H9 (cell line): ENCODE data around the gene C9orf152. TPM values are rescaled to one million over a fixed set of nuclear protein-coding genes. Genes with fewer than 3 reads are reported as not detected.

Experiments
- DNase-seq: peaks from one replicate; pipeline ENCODE4 v3.0.0-alpha.2; 2017
- H2AFZ ChIP-seq: one replicate; pipeline ENCODE4 v1.6.1; 2013; ENCODE audit warnings: mild to moderate bottlenecking, low read length, control low read depth, moderate library complexity
- H2AK5ac ChIP-seq: 2 replicates; pipeline ENCODE4 v1.6.1; 2013; ENCODE audit warnings: low read length, control low read depth, mixed read lengths; ENCODE audit not compliant: insufficient read length
- H2BK120ac ChIP-seq: one replicate; pipeline ENCODE4 v1.6.1; 2013; ENCODE audit warnings: low read depth, mild to moderate bottlenecking, low read length, control low read depth, inconsistent platforms; ENCODE audit not compliant: poor library complexity, severe bottlenecking
- H2BK12ac ChIP-seq: 2 replicates; pipeline ENCODE4 v1.6.1; 2013; ENCODE audit warnings: low read length, control low read depth, mixed read lengths, low read depth; ENCODE audit not compliant: insufficient read length
- H2BK15ac ChIP-seq: 2 replicates; pipeline ENCODE4 v1.6.1; 2013; ENCODE audit warnings: low read depth, low read length, control low read depth
- H2BK20ac ChIP-seq: one replicate; pipeline ENCODE4 v1.6.1; 2013; ENCODE audit warnings: low read depth, mild to moderate bottlenecking, low read length, control low read depth, inconsistent platforms; ENCODE audit not compliant: poor library complexity, severe bottlenecking
- H2BK5ac ChIP-seq: 2 replicates; pipeline ENCODE4 v1.6.1; 2013; ENCODE audit warnings: low read length, control low read depth, mixed read lengths; ENCODE audit not compliant: insufficient read length
- H3K14ac ChIP-seq: 2 replicates; pipeline ENCODE4 v1.6.1; 2013; ENCODE audit warnings: low read length, control low read depth; ENCODE audit not compliant: insufficient read depth
- H3K18ac ChIP-seq: 2 replicates; pipeline ENCODE4 v1.6.1; 2013; ENCODE audit warnings: low read depth, mild to moderate bottlenecking, mixed read lengths, low read length, control low read depth; ENCODE audit not compliant: insufficient read length
- H3K23ac ChIP-seq: 2 replicates; pipeline ENCODE4 v1.6.1; 2013; ENCODE audit warnings: low read length, control low read depth, mixed read lengths, low read depth; ENCODE audit not compliant: insufficient read length
- H3K23me2 ChIP-seq: 2 replicates; pipeline ENCODE4 v1.6.1; 2013; ENCODE audit warnings: low read depth, mild to moderate bottlenecking, mixed read lengths, low read length, control low read depth; ENCODE audit not compliant: insufficient read length, poor library complexity, severe bottlenecking
- H3K27ac ChIP-seq: 2 replicates; pipeline ENCODE4 v1.5.1; 2013; ENCODE audit warnings: low read length, control low read depth, mixed read lengths, low read depth; ENCODE audit not compliant: insufficient read length
- H3K27me3 ChIP-seq: 2 replicates; pipeline ENCODE4 v1.6.1; 2013; ENCODE audit warnings: low read length, control low read depth, inconsistent platforms; ENCODE audit not compliant: insufficient read depth
- H3K4ac ChIP-seq: 2 replicates; pipeline ENCODE4 v1.6.1; 2013; ENCODE audit warnings: low read depth, mild to moderate bottlenecking, control low read depth, inconsistent platforms, low read length, moderate library complexity
- H3K4me1 ChIP-seq: 2 replicates; pipeline ENCODE4 v1.6.1; 2013; ENCODE audit warnings: low read length, control low read depth, inconsistent platforms; ENCODE audit not compliant: insufficient read depth
- H3K4me2 ChIP-seq: 2 replicates; pipeline ENCODE4 v1.6.1; 2013; ENCODE audit warnings: low read length, control low read depth, mixed read lengths; ENCODE audit not compliant: insufficient read length, insufficient read depth
- H3K56ac ChIP-seq: 2 replicates; pipeline ENCODE4 v1.6.1; 2013; ENCODE audit warnings: low read depth, mild to moderate bottlenecking, mixed read lengths, low read length, control low read depth; ENCODE audit not compliant: insufficient read length
- H3K79me1 ChIP-seq: 2 replicates; pipeline ENCODE4 v1.6.1; 2013; ENCODE audit warnings: low read depth, mild to moderate bottlenecking, moderate library complexity, low read length, control low read depth, inconsistent platforms; ENCODE audit not compliant: insufficient read depth, poor library complexity, severe bottlenecking
- H3K79me2 ChIP-seq: 2 replicates; pipeline ENCODE4 v1.6.1; 2013; ENCODE audit warnings: low read length, control low read depth, inconsistent platforms; ENCODE audit not compliant: insufficient read depth
- H3K9ac ChIP-seq: 2 replicates; pipeline ENCODE4 v1.6.1; 2013; ENCODE audit warnings: low read length, control low read depth, mixed read lengths; ENCODE audit not compliant: insufficient read length; ENCODE audit errors: extremely low read depth
- H3K9me3 ChIP-seq: one replicate; pipeline ENCODE4 v1.6.1; 2013; ENCODE audit warnings: low read depth, low read length, inconsistent platforms; ENCODE audit not compliant: control insufficient read depth
- H3T11ph ChIP-seq: one replicate; pipeline ENCODE4 v1.6.1; 2013; ENCODE audit warnings: mild to moderate bottlenecking, low read length, control low read depth, inconsistent platforms
- H4K20me1 ChIP-seq: one replicate; pipeline ENCODE4 v1.6.1; 2013; ENCODE audit not compliant: control insufficient read depth, insufficient read length, insufficient read depth
- H4K5ac ChIP-seq: 2 replicates; pipeline ENCODE4 v1.6.1; 2013; ENCODE audit warnings: low read depth, mild to moderate bottlenecking, mixed read lengths, low read length, control low read depth; ENCODE audit not compliant: insufficient read length
- H4K8ac ChIP-seq: replicated peaks from 2 replicates; pipeline ENCODE4 v1.6.1; 2013; ENCODE audit warnings: low read length, control low read depth, mixed read lengths, low read depth; ENCODE audit not compliant: insufficient read length
- H4K91ac ChIP-seq: 2 replicates; pipeline ENCODE4 v1.6.1; 2013; ENCODE audit warnings: low read depth, mild to moderate bottlenecking, moderate library complexity, mixed read lengths, low read length, control low read depth; ENCODE audit not compliant: insufficient read length
- H3K27ac Mint-ChIP-seq, 3 experiments: 2 replicates in 2 of 3; 3 replicates in 1 of 3; pipeline ENCODE4 v1.8.0; 2020 to 2021; ENCODE audit warnings: mixed read lengths in 3 of 3, mild to moderate bottlenecking in 1 of 3, moderate library complexity in 1 of 3
- H3K27me3 Mint-ChIP-seq: 2 replicates; pipeline ENCODE4 v1.8.0; 2021; ENCODE audit warnings: low read depth, mild to moderate bottlenecking, moderate library complexity, mixed read lengths
- H3K36me3 Mint-ChIP-seq, 3 experiments: 2 replicates in 2 of 3; 3 replicates in 1 of 3; pipeline ENCODE4 v1.8.0; 2020 to 2021; ENCODE audit warnings: low read depth in 3 of 3, mixed read lengths in 3 of 3; ENCODE audit not compliant: insufficient read depth in 1 of 3
- H3K4me1 Mint-ChIP-seq, 2 experiments: 2 replicates each; pipeline ENCODE4 v1.8.0; 2020; ENCODE audit warnings: mixed read lengths in 2 of 2
- H3K4me3 Mint-ChIP-seq, 2 experiments: 2 replicates in 1 of 2; 3 replicates in 1 of 2; pipeline ENCODE4 v1.8.0; 2020 to 2021; ENCODE audit warnings: mild to moderate bottlenecking in 2 of 2, mixed read lengths in 2 of 2, moderate library complexity in 1 of 2
- H3K9me3 Mint-ChIP-seq, 2 experiments: 2 replicates in 1 of 2; 3 replicates in 1 of 2; pipeline ENCODE4 v1.8.0; 2020; ENCODE audit warnings: mild to moderate bottlenecking in 2 of 2, mixed read lengths in 2 of 2, moderate library complexity in 1 of 2
- WGBS: extraction: QIAGEN DNeasy Blood & Tissue Kit; methylation state at CpG from one replicate; pipeline ENCODE4 v1.1.7; 2013; ENCODE audit warnings: missing lambda C conversion rate, low lambda C conversion rate, mixed read lengths; ENCODE audit not compliant: insufficient read length; ENCODE audit errors: extremely low coverage; 5-methylcytosine and 5-hydroxymethylcytosine counted together
- total RNA-seq: library from RNA; stranded (reverse); gene quantifications from 2 replicates; pipeline ENCODE4 v1.2.1, GENCODE V29; 2021
- TF ChIP-seq, protein P1 (sequence below): fragments of 200-600 bp; sonication (generic); conservative IDR thresholded peaks from 3 replicates; pipeline ENCODE4 v1.8.0; 2021; ENCODE audit warnings: antibody characterized with exemption, mild to moderate bottlenecking

The C9orf152 gene
- total RNA-seq, 1 experiment from 2014 or later, result not detected

DNA sequence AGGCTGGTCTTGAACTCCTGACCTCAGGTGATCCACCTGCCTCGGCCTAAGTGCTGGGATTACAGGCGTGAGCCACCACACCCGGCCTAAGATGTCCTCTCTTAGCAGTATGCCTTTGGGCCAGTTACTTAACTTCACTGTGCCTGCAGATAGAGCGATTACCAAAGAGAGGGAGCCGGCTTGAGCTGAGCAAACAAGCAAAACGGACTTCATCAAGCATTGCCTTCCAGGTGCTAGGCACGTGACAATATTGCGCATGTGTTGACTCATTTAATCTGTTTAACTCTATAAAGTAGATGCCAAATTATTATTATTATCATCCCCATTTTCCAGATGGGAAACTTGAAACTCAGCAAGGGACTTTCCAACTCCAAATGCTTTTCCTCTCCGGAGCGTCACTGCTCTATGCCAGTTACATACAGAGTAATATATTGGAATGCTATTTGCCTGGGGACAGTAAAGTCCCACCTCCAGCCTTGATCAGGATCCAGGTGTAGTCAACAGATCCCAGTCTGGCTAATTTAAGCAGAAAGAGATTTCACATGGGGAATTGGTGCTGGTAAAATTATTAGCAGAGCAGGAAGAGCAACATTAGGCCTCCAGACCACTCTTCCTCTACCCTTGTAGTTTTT, 5.6 kb upstream of the C9orf152 start:
- Histone ChIP-seq H4K8ac (no peak overlapping the region), H3K4me1 (no peaks in the 10 kb centered on the region), H4K91ac (no peak overlapping the region), H2BK5ac (no peak overlapping the region), H3K9ac (no peak overlapping the region), H3K56ac (no peak overlapping the region), H3K18ac (no peak overlapping the region), H3K23me2 (no peaks in the 10 kb centered on the region), H3K9me3 (no peaks in the 10 kb centered on the region), H2AK5ac (no peak overlapping the region), H3K27me3 (no peaks in the 10 kb centered on the region), H3K14ac (no peak overlapping the region), H4K5ac (no peak overlapping the region), H3K4me2 (no peak overlapping the region), H2BK20ac (no peak overlapping the region), H3T11ph (no peak overlapping the region), H2BK12ac (no peak overlapping the region), H3K4ac (no peak overlapping the region), H3K79me2 (no peaks in the 10 kb centered on the region), H4K20me1 (no peaks in the 10 kb centered on the region), H2BK15ac (no peak overlapping the region), H2BK120ac (no peak overlapping the region), H3K27ac (no peak overlapping the region), H3K23ac (no peak overlapping the region), H3K79me1 (no peaks in the 10 kb centered on the region), H2AFZ (no peak overlapping the region)
- no peak for DNase-seq
- Mint-ChIP-seq H3K27me3 (peaks cover 3% of the 10 kb centered on the region; the same call in 1 of the 2 replicates), H3K9me3 (peaks cover 3 to 6% of the 10 kb centered on the region in 2 experiments; a peak in 4 of 5 replicates), H3K4me1 (0 out of 4 replicates have a peak, but pooled peaks cover 0 to 1% of the 10 kb centered on the region in 2 experiments), H3K27ac (no peak overlapping the region), H3K36me3 (peaks cover 0 to 6% (median 2%) of the 10 kb centered on the region in 3 experiments; a peak in 2 of 7 replicates), H3K4me3 (no peak overlapping the region)
- TF ChIP-seq, protein P1, sequence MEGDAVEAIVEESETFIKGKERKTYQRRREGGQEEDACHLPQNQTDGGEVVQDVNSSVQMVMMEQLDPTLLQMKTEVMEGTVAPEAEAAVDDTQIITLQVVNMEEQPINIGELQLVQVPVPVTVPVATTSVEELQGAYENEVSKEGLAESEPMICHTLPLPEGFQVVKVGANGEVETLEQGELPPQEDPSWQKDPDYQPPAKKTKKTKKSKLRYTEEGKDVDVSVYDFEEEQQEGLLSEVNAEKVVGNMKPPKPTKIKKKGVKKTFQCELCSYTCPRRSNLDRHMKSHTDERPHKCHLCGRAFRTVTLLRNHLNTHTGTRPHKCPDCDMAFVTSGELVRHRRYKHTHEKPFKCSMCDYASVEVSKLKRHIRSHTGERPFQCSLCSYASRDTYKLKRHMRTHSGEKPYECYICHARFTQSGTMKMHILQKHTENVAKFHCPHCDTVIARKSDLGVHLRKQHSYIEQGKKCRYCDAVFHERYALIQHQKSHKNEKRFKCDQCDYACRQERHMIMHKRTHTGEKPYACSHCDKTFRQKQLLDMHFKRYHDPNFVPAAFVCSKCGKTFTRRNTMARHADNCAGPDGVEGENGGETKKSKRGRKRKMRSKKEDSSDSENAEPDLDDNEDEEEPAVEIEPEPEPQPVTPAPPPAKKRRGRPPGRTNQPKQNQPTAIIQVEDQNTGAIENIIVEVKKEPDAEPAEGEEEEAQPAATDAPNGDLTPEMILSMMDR, result no peak
- WGBS, result no CpG with 5 or more reads among the region's 10 CpGs
